HS-27A (cell line): ENCODE results near the gene CDPF1.

Experiments
- DNase-seq: peaks from one replicate; pipeline ENCODE4 v3.0.0-alpha.2; 2012; ENCODE audit warnings: low read depth, missing footprints

The CDPF1 gene, protein sequence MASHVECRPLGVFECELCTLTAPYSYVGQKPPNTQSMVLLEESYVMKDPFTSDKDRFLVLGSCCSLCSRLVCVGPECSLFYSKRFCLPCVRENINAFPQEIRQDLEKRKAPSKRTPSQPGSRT

DNA sequence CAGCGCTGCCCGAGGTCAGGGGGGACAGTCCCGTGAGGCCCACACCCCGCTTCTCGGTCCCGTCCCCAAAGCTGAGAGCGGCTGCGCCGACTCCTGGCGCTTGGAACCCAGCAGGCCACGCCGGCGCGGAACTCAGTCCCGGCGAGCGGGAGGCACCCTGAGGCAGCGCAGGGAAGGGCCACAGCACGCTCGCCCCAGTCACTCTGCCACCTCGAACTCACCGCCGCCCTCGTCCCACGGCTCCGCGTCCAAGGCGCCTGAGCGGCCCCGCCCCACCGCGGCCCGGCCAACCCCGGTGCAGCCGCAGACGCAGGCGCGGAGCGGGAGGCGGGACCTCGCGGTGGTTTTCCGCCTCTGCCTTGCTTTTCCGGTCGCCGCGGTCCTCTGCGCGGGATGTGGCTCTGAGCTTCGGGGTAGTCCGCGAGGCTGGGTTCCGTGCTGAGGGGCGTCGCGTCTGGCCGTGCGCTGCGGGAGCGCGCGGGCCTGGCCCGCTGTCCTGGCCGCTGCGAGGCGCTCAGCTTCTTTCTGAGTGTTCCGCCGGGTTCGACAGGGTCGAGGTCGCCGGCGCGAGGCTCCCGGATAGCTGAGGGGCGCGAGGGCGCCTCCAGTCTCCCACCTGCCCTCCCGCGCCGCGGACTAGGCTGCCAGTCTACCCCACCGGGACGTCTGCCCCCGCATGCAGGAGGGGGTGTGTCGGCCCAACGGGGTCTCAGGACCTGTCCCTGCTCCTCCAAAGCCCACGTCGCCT, at the start of gene CDPF1:
Gene CDPF1, minus strand, starts transcription at position 259 of the 748 bp plus-strand sequence. CDS start 2,009 bp downstream, outside the sequence.
- DNase-seq = peak; percentile 47

DNA sequence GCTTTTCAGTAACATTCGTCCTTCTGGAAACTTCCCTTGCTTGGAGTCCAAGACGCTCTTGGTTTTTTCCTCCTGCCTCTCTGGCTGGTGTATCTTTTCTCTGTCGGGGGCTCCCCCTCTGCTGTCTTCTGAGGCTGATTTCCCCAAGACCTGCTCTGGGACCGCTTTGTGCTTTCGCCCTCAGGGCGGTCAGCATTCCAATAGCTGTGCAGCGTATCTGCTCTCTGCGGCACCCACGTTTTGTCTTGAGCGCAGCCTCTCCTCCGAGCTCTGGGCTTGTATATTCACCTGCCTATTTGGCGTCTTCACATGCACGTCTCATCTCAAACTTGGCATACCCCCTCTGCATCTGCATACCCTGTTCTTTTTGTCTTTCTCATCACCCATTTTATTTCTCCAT, 49.0 kb upstream of the CDPF1 start:
- no peak for DNase-seq

DNA sequence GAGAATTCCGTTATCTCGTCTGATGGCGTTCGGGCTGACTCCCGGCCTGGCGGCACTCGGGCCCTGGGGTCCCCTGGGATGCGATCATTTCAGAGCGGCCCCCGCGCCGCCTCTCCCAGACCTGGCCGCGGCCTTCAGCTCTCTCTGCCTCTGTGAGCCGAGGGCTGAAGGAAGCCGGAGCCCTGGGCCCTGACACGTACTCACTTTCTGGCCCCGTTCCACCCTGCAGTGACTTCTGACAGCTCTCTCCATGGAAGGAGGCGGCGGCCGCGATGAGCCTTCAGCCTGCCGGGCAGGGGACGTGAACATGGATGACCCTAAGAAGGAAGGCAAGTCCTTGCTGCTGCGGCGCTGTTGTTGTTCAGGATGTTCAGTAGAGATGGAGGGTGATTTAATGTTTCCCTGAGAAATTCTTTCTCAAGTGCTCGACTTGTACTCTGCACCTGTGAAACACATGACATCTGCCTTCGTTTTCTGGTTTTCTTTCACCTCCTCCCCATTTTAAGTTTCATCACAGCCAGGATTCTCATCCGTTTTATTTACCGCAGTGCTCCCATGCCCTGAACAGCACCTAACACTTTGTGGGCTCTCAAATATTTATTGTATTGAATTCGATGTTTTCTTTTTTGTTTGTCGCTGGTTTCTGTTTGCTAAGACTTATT, 47.2 kb upstream of the CDPF1 start:
- no peak for DNase-seq

DNA sequence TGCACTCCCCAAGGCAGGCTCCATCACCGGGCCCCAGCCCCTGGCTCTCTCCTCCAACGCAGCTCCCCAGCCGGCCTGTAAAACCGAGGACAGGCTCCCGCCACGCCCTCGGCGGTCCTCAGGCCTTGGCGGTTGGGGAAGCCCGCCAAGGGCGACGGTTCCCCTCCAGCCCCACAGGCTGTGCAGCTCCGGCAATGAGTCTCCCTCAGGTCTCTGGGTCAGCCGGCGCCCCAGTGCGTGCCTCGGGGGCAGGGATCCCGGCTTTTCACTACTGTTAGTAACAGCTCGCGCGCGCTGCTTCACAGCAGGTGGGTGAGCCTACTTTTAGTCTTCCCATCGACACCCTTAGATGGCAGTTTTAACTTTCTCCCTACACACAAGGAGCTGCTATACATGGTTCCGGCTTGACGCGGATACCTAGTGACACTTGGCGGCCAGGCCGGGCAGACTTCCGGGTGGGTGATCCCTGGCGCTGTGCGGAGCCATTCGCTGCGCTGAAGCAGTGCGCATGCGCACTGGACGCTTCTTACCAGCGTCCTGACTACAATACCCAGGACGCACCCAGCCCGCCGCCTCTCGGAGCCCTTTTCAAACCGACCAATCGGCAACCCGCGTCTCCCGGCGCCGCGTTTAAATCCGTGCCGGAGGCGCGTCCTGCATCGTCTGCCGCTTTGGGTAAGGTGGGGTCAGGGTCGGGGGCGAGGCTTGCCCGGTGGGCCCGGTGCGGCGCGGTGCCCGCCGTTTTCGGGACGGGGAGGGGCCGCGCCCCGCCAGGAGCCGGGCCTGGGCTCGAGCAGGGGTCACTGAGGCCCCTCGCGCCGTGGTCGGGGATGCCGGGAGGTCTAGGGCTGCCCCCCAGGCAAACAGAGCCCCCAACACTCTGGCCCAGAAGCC, 46.4 kb upstream of the CDPF1 start, which contains the start of gene GTSE1:
Gene GTSE1, plus strand, starts transcription at position 614 of the 894 bp plus-strand sequence. CDS start 531 bp downstream, outside the sequence.
- peak; percentile 92 for DNase-seq

DNA sequence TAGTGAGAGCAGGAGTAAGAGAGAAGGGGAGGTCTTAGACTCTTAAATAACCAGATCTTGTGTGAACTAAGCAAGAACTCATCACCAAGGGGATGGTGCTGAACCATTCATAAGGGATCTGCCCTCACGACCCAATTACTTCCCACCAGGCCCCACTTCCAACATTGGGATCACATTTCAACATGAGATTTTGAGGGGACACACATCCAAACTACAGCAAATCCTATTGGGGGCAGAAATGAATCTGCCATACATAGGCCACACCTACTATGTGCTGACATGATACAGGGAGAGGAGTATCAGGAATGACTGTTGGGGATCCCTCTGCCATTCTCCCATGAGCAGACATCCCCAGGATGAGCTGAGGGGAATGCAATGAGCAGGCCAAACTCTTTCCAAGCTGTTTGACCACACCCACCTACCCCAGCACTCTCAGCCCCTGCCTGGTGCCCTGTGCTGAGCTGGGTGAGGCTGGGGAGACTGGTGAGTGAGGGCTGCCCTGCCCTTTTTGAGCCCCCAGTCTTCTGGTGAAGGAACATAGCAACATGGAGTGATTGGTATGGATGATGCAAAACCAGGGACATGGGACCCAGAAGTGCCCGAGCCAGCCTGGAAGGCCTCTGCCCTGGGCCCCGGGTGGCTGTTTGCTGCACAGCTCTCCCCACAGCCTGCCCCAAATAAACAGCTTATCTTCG, 45.3 kb upstream of the CDPF1 start:
- DNase-seq = no peak

DNA sequence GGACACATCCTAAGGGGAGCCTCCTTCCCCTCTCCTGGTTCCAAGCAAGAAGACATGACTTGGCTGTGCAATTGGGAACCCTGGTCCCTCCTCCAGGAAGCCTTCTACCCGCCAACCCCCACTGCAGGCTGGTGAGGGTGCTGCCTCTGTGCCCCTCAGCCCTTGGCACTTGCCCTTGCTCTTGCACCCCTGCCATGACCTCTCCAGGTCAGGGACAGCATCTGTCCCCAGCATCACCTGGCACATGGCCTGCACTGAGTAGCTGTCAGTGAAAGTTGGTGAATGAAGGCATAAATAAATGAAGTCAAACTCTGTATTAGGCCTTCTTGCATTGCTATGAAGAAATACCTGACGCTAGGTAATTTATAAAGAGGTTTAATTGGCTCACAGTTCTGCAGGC, 44.7 kb upstream of the CDPF1 start:
- no peak for DNase-seq

DNA sequence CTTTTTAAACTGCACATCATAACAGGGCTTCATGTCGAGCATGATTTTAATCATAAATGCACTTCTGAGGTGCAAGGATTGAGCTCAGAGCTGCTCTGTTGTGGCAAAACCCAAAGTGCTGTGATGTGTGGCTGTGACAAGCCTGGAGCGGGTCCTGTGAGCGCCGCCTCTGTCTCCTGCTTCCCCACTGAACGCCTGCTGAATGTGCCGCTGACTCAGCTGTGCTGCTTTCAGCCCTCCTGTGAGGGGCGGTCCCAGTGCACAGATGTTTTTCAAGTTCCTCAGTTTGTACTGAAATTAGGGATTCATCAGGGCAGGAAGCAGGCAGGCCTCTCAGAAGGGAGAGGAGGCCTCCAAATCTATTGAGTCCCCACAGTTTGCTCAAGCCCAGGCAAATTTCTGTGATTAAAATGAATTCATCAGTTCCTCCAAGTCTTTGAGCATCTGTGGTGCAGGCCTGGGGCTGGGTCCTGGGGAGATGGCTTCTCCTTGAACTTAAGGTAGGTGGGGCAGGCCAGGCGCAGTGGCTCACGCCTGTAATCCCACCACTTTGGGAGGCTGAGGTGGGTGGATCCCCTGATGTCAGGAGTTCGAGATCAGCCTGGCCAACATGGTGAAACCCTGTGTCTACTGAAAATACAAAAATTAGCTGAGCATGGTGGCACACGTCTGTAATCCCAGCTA, 43.6 kb upstream of the CDPF1 start:
- DNase-seq = no peak

DNA sequence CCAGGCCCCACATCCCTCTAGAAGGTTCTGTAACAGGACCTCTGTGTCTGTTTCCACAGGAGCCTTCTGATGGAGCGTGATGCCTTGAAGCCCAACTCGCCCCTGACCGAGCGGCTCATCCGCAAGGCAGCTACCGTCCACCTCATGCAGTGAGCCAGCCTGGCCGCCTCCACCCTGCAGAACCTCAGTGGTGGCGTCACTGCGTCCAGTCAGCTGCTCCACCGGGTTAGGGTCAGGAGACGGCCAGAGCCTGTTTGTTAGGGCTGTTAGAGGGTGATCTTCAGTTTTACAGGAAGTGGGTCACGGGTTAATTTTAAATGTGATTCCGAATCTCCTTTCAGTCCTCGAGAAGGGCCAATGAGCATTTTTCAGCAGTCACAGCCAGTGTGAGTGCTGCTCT, 42.6 kb upstream of the CDPF1 start:
- DNase-seq = no peak

DNA sequence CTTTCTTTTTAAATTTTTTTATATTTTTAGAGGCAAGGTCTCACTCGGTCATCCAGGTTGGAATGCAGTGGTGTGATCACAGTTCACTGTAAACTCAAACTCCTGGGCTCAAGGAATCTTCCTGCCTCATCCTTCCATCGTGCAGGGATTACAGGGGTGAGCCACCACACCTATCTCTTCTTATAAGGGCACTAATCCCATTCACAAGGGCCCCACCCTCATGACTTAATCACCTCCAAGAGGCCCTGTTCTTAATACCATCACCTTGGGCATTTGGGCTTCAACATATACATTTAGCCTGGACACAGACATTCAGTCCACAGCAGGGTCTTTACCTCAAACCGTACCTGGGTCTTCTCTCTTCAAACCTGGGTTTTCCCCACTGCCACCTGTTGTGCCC, 42.1 kb upstream of the CDPF1 start:
- DNase-seq = no peak

DNA sequence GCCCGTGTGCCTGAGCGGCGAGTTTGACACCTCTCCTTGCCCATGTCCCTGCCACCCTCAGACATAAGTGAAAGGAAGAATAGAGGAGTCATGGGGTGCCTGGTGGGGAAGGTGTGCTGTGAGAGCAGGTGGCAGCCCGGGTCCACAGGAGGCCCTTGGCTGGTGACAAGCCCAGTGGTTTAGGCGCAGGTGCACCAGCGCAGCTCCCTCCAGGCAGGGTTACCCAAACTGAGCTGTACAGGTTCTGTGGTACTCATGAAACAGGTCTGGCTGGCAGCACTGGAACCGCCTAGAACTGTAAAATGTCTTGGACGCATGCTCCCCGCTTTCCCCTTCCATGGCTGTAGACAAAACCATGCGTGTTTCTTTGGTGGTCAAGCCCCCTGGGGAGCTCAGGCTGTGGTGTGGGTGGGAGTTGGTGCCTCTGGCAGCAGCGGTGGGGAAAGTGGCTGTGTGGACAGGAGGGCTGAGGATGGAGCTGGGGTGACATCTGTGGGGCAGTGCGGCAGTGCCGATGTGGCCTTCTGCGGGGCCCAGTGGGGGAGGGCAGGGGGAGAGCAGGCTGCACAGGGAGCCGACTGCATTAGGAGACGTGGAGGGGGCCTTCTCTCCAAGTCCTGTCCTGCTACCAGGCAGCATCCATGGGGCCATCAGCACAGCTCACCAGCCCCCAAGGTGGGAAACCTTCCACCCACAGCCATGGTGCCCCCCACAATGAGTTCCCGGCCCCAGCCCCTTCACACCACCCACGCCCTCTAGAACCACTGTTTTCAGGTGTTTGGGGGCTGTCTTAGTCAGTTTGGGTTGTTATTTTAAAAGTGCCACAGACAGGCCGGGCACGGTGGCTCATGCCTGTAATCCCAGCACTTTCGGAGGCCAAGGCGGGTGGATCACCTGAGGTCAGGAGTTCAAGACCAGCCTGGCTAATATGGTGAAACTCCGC, 41.0 kb upstream of the CDPF1 start:
- DNase-seq = no peak

DNA sequence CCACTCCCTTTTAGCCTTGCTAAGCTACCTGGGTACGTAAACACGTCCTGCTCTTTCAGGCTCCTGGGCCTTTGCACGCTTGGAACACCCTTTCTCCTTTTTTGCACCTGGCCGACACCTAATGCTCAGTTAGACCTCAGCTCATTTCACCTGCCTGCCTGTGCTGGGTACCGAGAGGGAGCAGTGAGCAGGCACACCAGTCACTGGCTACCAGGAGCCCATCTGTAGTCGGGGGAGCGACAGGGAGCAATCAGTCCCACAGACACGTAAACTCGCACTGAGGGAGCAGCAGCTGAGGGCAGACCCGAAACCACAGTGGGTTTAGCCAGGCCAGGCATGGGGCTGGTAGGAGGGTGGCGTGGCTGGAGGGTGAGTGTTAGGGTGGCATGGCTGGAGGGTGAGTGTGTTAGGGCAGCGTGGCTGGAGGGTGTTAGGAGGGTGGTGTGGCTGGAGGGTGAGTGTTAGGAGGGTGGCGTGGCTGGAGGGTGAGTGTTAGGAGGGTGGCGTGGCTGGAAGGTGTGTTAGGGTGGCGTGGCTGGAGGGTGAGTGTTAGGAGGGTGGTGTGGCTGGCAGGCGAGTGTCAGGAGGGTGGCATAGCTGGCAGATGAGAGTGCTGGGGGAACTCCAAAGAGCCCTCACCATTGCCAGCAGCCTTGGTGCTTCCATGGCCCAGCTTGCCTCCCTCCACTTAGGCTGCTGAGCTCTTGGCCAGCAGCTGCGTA, 40.2 kb upstream of the CDPF1 start:
- DNase-seq = no peak

DNA sequence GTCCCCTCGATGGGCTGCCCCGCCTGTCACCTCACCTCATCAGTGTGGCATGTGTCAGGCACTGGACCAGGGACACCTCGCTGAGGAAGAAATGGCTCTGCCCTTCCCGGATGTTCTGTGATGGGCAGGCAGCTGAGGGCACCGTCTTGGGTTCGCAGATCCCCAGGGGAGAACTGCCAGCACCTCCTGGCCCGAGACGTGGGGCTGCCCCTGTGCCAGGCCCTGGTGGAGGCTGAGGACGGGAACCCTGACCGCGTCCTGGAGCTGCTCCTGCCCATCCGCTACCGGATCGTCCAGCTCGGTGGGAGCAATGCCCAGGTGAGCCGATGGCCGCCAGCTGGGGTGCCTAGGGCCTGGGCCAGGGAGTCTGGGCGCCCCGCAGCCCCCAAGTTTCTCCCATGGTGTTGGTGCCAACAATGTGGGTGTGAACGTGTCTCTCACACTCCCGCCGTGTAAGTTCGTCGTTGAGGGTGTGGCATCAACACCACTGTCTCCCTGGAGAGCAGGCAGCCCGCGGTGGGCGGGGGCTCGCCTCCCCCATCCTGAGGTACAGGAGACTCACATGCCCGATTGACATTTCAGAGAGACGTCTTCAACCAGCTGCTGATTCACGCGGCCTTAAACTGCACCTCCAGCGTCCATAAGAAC, 39.3 kb upstream of the CDPF1 start:
- no peak for DNase-seq

DNA sequence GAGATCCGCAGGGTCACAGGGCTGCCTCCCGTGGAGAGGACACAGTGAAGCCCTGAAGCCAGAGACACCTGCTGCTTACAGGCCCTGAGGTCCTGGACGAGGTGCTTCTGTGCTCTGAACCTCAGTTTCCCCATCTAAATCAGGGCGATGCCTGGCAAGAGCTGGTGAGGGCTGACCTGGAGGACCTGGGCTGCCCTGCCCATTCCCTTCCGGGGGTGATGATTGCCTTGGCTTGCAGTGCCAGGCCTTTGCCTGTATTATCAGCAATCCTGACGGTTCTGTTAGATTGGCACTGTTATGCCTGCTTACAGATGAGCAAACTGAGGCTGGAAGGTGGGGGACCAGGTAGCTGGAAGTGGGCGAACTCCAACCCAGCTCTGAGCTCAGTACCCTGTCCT, 38.8 kb upstream of the CDPF1 start:
- DNase-seq = no peak

DNA sequence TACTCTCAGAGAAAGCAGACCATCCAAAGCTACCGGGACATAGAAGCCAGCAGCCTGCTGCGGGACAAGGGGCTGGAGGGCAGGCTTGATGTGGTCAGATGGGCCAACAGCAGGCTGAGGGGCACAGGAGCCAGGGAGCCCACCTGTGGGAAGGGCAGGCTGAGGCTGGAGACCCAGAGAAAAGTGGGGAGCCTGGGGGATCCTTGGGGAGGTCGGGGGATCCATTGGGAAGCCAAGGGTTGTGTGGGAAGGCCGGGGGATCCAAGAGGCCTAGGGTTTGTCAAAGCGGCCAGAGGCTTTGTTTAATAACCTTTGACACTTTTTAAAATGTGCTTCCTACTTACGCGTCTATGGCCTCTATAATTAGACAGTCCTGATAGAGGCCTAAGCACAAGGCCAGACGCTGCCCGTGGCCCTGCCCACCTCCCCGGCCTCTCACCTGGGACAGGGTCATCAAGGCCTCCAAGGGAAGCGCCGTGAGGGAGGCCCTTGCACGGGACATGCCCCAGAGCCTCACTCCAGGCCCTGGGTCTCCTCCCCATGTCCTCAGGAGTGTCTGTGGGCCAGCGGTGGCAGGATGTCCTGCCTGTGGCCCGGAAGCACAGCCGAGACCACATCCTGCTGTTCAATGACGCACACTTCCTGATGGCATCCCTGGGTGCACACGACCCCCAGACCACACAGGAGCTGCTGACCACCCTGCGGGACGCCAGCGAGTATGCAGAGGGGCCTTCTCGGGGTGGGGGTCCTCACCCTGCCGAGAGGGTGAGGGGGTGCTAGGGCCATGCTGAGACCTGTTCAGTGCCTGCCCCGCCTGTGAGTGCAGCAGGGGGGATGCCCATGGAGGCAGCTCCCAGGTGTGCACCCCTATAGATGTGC, 38.0 kb upstream of the CDPF1 start:
- no peak for DNase-seq

DNA sequence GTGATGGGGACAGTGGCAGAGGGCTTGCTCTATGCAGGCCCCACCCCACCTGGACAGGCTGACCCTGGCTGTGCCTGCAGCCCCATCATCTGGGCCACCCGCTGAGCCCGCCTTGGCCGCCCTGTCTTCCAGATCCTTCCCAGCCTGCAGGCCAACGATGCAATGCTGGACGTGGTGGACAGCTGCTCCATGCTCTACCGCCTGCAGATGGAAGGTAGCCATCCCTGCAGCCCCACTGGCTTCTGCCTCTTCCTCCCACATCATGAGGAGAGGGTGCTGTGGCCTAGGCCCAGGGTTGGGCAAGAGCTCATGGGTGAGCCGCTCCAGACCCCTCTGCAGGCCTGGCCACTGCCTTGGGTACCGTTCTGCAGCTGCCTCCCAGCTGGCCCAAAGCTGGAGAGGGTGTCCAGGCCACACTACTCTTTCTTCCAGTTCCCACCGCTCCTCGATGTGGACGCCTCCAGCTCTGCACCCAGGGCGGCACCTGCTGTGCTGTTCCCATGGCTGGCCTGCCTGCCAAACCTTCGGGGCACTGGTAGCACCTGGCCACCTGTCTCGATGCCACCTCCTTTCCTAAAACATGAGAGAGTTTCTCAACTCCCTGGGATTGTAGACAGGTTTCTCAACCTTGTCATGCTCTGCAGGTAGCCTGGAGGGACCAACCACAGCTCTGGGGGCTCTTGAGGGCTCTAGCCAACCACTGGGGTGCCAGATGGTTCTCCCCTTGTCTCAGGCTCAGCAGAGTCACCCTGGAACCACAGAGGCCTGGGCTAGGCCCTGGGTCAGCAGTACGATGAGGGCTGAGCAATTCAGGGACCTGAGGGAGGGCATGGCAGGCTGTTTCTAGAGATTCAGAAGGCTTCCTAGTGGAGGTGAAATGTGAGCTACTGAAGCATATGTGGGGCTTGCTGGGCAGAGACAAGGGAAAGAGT, 37.1 kb upstream of the CDPF1 start:
- no peak for DNase-seq

DNA sequence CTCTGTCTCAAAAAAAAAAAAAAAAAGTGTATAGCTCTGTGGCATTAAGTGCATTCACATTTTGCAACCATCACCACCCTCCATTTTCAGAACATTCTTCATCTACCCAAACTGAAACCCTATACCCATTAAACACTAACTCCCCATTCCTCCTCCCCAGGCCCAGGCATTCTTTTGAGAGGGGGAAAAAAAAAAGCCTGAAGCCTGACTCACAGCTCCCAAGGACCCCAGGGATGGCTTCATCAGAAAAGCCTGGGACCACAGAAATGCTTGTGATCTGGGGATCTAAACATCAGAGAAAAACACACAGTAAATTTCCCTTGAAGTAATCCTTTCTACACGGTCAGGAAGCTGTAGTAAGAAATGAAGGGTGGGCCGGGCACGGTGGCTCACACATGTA, 35.9 kb upstream of the CDPF1 start:
- DNase-seq = no peak
